ENCODE measurements around the gene KCNT1.

DNA sequence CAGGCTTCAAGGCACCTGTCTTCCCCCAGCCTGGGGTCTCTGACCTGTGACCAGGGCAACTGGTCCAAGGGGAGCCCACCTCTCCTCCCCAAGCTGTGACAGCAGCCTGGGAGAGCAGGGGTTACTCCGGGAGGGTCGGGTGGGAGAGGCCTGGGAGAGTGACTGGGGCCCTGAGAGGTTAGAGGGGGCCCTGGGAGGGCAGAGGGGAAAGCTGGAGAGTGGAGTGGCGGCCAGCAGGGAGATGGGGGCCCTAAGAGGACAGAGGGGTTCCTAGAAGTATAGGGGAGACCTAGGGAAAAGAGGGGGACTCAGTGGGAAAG is 38.6 kb upstream of the KCNT1 start:
- TF ChIP-seq KDM1A (IDR thresholded peaks at IDR 0.05; ENCODE audit: low read depth) (no peak), RCOR1 (IDR thresholded peaks at IDR 0.05; ENCODE audit: low read depth, low read length) (no peak), RNF2 (IDR thresholded peaks at IDR 0.05; ENCODE audit: borderline replicate concordance, low read depth) (no peak)
- TF ChIP-seq, protein P1, sequence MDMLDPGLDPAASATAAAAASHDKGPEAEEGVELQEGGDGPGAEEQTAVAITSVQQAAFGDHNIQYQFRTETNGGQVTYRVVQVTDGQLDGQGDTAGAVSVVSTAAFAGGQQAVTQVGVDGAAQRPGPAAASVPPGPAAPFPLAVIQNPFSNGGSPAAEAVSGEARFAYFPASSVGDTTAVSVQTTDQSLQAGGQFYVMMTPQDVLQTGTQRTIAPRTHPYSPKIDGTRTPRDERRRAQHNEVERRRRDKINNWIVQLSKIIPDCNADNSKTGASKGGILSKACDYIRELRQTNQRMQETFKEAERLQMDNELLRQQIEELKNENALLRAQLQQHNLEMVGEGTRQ (IDR thresholded peaks at IDR 0.05), result no peak
